ENCODE measurements around the gene ULK4.

ULK4 gene

GRCh38 chr3:41502481-41502880, 459.4 kb downstream of the ULK4 start:
- DNase-seq (ENCODE audit: low read depth in 1 of 2, low spot score in 1 of 2): no peak
- Histone ChIP-seq H3K27me3 (ENCODE audit: insufficient read depth, poor library complexity, severe bottlenecking) (peaks cover 3% of the 10 kb centered on the region), H3K4me3 (replicated peaks; ENCODE audit: insufficient read depth, low read length) (no peak overlapping the region), H3K27ac (replicated peaks) (no peak overlapping the region)
- TF ChIP-seq CTCF (IDR thresholded peaks at IDR 0.05; ENCODE audit: insufficient read depth, low read length) (no peak), GABPA (IDR thresholded peaks at IDR 0.05; ENCODE audit: low read depth) (no peak), POLR2AphosphoS5 (IDR thresholded peaks at IDR 0.05; ENCODE audit: low read depth) (no peak), SPI1 (IDR thresholded peaks at IDR 0.05; ENCODE audit: borderline replicate concordance, low read depth) (no peak), REST (IDR thresholded peaks at IDR 0.05; ENCODE audit: insufficient replicate concordance, low read depth) (no peak)

- TF ChIP-seq SPI1 (IDR thresholded peaks at IDR 0.05; ENCODE audit: borderline replicate concordance, low read depth) (no peak), CTCF (IDR thresholded peaks at IDR 0.05; ENCODE audit: insufficient read depth, low read length) (no peak), REST (IDR thresholded peaks at IDR 0.05; ENCODE audit: insufficient replicate concordance, low read depth) (no peak)
- DNase-seq (ENCODE audit: low read depth in 1 of 2, low spot score in 1 of 2): no peak
- Histone ChIP-seq H3K27ac (replicated peaks) (no peak overlapping the region), H3K4me3 (replicated peaks; ENCODE audit: insufficient read depth, low read length) (no peak overlapping the region), H3K27me3 (ENCODE audit: insufficient read depth, poor library complexity, severe bottlenecking) (peaks cover 3% of the 10 kb centered on the region)
Measured at GRCh38 chr3:41502023-41502422, 459.9 kb downstream of the ULK4 start.

- Histone ChIP-seq H3K27ac (replicated peaks) (no peak overlapping the region), H3K27me3 (ENCODE audit: insufficient read depth, poor library complexity, severe bottlenecking) (no peaks in the 10 kb centered on the region), H3K4me3 (replicated peaks; ENCODE audit: insufficient read depth, low read length) (no peak overlapping the region)
- no peak for TF ChIP-seq CTCF (IDR thresholded peaks at IDR 0.05; ENCODE audit: insufficient read depth, low read length)
- no peak for TF ChIP-seq POLR2AphosphoS5 (IDR thresholded peaks at IDR 0.05; ENCODE audit: low read depth)
- TF ChIP-seq GABPA (IDR thresholded peaks at IDR 0.05; ENCODE audit: low read depth): no peak
- TF ChIP-seq SPI1 (IDR thresholded peaks at IDR 0.05; ENCODE audit: borderline replicate concordance, low read depth): no peak
- no peak for TF ChIP-seq REST (IDR thresholded peaks at IDR 0.05; ENCODE audit: insufficient replicate concordance, low read depth)
- DNase-seq (ENCODE audit: low read depth in 1 of 2, low spot score in 1 of 2): no peak
Measured at GRCh38 chr3:41498847-41499246, 463.1 kb downstream of the ULK4 start.
